Activated CD4-positive, alpha-beta memory T cell treated with anti-CD3 and anti-CD28 coated beads, Interleukin-2, amount 10 ng/mL, durations not matched to agents 7 days and 5 days (primary cell): ENCODE measurements around the gene NIPA2. TPM values are rescaled to one million over a fixed set of nuclear protein-coding genes. Genes with fewer than 3 reads are reported as not detected.

Experiments used
- CTCF ChIA-PET: fragments of 350-600 bp; sonication (Branson Sonifier 250); formaldehyde crosslinking; loops from one replicate; lab custom pipeline; 2021; ENCODE audit warnings: antibody characterized with exemption, inconsistent platforms; lab: Charles Lee
- POLR2A ChIA-PET: fragments of 350-600 bp; sonication (Branson Sonifier 250); formaldehyde crosslinking; loops from one replicate; lab custom pipeline; 2021; ENCODE audit warnings: antibody characterized with exemption; lab: Charles Lee
- DNase-seq: peaks from one replicate; pipeline ENCODE4 v3.0.0-alpha.2; 2020
- H3K27ac Mint-ChIP-seq: one replicate; pipeline ENCODE4 v1.8.0; 2021; ENCODE audit warnings: mild to moderate bottlenecking, mixed read lengths
- H3K27me3 Mint-ChIP-seq: one replicate; pipeline ENCODE4 v1.8.0; 2021; ENCODE audit warnings: mixed read lengths
- H3K36me3 Mint-ChIP-seq: one replicate; pipeline ENCODE4 v1.8.0; 2021; ENCODE audit warnings: low read depth, mixed read lengths
- H3K4me1 Mint-ChIP-seq: one replicate; pipeline ENCODE4 v1.8.0; 2021; ENCODE audit warnings: mixed read lengths
- H3K4me3 Mint-ChIP-seq: one replicate; pipeline ENCODE4 v1.8.0; 2021; ENCODE audit warnings: mild to moderate bottlenecking, mixed read lengths
- H3K9me3 Mint-ChIP-seq: one replicate; pipeline ENCODE4 v1.8.0; 2021; ENCODE audit warnings: mixed read lengths
- total RNA-seq, 2 experiments: library from RNA; stranded (reverse); gene quantifications; one replicate each; pipeline ENCODE4 v1.2.3, GENCODE V29; 2021

NIPA2 gene
- total RNA-seq, 2 experiments from 2014 or later = 47.1 to 49.9 TPM

DNA sequence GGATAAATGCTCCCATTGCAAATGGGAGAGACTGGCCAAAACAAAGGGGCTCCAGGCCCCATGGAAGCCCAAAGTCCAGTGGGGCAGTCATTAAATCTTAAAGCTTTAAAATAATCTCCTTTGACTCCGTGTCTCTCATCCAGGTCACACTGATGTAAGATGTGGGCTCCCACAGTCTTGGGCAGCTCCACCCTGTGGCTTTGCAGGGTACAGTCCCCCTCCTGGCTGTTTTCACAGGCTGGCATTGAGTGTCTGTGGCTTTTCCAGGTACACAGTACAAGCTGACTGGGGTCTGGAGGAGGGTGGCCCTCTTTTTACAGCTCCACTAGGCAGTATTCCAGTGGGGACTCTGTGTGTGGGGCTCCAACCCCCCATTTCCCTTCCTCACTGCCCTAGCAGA, 45.9 kb downstream of the NIPA2 start:
- H3K36me3 Mint-ChIP-seq = no peaks in the 10 kb centered on the region
- H3K9me3 Mint-ChIP-seq = no peaks in the 10 kb centered on the region
- POLR2A ChIA-PET = interaction anchor here (0.6 kb wide), 1 partner anchor 18 kb away, joined by 3 read pairs; no protein-coding TSS in a partner anchor
- peak; percentile 44 for DNase-seq
- H3K4me1 Mint-ChIP-seq = peaks cover 11% of the 10 kb centered on the region
- CTCF ChIA-PET = interaction anchor here (0.6 to 1.0 kb wide), 2 partner anchors 12 to 44 kb away, joined by 3 to 4 read pairs; no protein-coding TSS in a partner anchor
- H3K4me3 Mint-ChIP-seq = no peak overlapping the region
- no peak overlapping the region for H3K27ac Mint-ChIP-seq
- no peaks in the 10 kb centered on the region for H3K27me3 Mint-ChIP-seq

DNA sequence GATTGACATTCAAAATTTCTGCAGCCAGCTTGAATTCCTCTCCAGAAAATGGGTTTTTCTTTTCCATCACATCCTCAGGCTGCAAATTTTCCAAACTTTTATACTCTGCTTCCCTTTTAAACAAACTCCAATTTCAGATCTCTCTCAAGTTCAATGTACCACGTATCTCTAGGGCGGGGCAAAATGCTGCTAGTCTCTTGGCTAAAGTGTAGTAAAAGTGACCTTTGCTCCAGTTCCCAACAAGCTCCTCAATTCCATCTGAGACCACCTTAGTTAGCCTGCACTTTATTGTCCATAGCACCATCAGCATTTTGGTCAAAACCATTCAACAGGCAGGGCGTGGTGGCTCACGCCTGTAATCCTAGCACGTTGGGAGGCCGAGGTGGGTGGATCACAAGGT, 46.7 kb downstream of the NIPA2 start:
- Mint-ChIP-seq H3K36me3 (no peaks in the 10 kb centered on the region), H3K27ac (no peak overlapping the region), H3K4me1 (peaks cover 11% of the 10 kb centered on the region), H3K27me3 (no peaks in the 10 kb centered on the region), H3K4me3 (no peak overlapping the region), H3K9me3 (no peaks in the 10 kb centered on the region)
- CTCF ChIA-PET = no interaction called here
- DNase-seq = no peak
- POLR2A ChIA-PET = no interaction called here

DNA sequence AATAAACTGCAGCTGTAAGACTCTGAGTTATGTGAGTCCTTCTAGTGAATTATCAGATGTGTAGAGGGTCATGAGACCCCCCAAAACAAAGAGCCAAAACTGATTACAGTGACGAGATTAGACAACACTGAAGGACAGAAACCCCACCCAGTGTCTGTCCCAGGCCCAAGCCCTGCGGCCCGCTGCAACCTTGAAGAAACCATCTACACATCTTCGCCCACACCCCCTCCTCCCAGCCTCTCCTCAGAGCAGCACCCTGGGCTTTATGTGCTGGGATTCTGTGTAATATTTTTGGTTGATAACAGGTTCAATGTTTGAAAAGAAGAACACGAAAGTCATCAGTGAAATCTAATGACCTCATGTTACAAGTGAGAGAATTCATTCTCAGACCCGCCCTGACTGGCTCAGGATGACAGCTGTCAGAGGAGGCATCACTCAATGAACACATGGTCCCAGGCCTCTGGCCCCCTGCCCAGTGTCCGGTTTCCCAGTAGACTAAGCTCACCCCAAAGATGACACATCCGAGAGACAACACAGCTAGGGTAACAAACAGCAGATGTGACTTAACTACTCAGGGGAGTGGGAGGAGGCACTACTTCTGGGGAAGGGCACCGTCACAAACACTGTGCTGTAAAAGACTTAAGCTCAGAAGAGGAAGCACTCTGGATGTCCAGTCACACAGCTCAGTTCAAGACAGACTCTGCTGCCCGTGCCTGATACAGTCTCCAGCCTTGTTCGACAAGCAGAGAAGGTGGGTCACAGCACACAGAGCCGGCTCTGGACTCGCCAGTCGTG, 48.9 kb downstream of the NIPA2 start:
- no peaks in the 10 kb centered on the region for H3K9me3 Mint-ChIP-seq
- H3K4me3 Mint-ChIP-seq = no peak overlapping the region
- H3K27me3 Mint-ChIP-seq = no peaks in the 10 kb centered on the region
- no peaks in the 10 kb centered on the region for H3K36me3 Mint-ChIP-seq
- peaks cover 11% of the 10 kb centered on the region for H3K4me1 Mint-ChIP-seq
- no peak overlapping the region for H3K27ac Mint-ChIP-seq
- ChIA-PET POLR2A (no interaction called here), CTCF (no interaction called here)
- no peak for DNase-seq

DNA sequence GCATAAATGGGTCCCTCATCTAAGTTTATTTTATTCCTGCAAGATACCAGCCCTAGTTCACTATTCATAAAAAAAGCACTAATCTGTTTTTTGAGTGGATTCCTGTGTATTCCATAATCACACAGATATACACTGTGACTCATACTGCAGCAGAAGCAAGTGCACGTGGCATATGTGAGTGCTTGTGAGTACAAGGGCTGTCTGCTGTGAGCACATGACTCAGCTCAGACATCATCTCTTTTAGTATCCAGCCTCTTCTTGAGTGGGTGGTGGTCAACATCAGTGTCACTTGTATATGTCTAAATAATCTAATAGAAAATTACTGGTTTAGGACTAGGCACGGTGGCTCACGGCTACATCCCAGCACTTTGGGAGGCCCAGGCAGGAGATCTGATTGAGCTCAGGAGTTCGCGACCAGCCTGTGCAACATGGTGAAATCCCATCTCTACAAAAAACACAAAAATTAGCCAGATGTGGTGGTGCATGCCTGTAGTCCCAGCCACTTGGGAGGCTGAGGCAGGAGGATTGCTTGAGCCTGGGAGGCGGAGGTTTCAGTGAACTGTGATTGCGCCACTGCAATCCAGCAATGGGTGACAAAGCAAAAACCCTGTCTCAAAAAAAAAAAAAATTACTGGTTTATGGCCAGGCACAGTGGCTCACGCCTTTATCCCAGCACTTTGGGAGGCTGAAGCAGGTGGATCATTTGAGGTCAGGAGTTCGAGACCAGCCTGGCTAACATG, 49.8 kb downstream of the NIPA2 start:
- ChIA-PET CTCF (no interaction called here), POLR2A (no interaction called here)
- peaks cover 11% of the 10 kb centered on the region for H3K4me1 Mint-ChIP-seq

DNA sequence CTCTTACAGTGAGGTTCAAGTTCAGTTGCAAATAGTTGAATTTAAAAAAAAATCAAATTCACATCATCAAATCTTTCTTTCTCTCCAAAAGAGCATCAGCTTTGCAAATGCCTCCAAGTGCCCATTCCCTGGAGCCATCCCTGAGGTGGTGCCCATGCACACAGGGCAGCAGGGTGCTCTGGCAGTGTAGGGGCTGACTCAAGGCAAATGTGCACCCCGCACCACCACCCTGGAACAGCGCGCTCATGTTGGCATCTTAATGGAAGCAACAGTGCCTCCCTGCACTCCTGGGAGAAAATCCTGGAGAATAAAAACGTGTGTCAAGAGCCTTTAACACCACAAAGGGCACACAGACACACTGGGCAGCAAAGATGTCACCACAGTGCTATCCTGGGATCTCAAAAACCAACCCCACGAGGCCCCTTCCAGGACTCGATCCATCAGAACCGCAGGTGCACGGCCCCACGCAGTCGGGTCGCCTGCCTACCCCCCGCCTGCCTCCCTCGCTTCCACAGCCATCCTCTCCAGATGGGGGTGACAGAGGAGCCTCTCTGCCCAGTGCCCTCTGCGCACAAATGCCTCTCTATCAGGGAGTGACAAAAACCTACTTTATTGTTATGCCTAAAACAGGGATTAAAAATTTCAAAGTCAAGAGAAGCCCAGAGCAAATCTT, 50.8 kb downstream of the NIPA2 start:
- Mint-ChIP-seq H3K27me3 (no peaks in the 10 kb centered on the region), H3K9me3 (no peaks in the 10 kb centered on the region), H3K27ac (no peak overlapping the region), H3K4me1 (peaks cover 7% of the 10 kb centered on the region), H3K36me3 (no peaks in the 10 kb centered on the region), H3K4me3 (no peak overlapping the region)
- ChIA-PET CTCF (no interaction called here), POLR2A (no interaction called here)
- no peak for DNase-seq

More for the DNA sequence above, 49.8 kb downstream of the NIPA2 start:
- Mint-ChIP-seq H3K36me3 (no peaks in the 10 kb centered on the region), H3K27me3 (no peaks in the 10 kb centered on the region), H3K27ac (no peak overlapping the region), H3K4me3 (no peak overlapping the region), H3K9me3 (no peaks in the 10 kb centered on the region)
- no peak for DNase-seq

DNA sequence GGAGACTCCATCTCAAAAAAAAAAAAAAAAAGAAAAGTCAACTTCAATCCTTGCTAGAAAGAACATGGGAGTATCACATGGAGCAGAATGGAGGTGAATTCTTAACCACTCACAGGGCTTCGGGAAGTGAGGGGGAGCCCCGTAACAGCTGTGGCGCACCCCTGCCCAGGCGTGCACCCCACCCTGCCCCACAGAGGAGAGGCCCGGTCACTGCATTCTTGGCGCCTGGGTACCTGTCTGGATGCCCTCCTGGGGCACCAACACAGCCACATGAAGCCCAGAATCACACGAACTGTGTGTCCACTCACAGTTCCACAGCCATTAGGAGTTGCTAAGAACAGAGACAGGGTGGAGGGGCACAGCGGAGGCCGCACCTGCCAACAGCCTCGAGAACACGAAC, 51.8 kb downstream of the NIPA2 start:
- POLR2A ChIA-PET = no interaction called here
- Mint-ChIP-seq H3K4me1 (peaks cover 2% of the 10 kb centered on the region), H3K9me3 (no peaks in the 10 kb centered on the region), H3K36me3 (no peaks in the 10 kb centered on the region), H3K27me3 (no peaks in the 10 kb centered on the region), H3K27ac (no peak overlapping the region), H3K4me3 (no peak overlapping the region)
- DNase-seq = no peak
- CTCF ChIA-PET = no interaction called here

DNA sequence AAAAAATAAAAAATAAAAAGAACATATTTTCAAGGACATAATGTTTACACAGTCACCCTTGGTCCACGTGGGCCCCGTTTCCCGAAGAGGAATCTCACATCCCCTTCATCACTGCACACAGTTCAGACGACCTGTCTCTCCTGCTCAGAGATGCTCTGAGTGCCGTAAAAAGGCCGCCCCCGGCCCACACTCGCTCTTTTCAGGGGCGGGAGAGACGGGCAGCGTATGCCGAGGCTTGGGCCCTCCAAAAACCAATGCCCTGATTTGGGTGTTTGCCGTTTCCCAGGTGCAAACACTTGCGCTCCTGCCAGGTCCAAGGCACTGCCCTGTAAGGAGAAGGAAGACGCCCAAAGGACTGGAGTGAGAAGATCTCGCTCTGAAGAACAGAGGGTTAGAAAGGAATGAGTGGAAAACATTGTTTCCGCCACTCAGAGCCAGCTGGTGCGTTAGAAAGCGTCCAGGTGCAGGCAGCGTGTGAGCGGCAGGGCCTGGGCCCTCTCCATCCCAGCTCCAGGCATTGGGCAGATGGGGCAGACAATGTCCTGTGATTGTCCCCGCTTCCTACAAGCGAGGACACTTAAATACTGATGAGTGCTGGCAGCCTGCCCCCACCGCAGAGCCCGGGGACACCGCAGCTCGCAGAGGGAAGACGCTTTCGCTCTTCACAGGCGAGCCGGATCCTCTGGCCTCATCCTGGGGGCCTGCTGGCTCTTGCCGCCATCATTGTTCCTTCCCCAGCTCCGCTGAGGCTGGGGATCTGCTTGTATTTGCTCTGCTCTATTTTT, 53.2 kb downstream of the NIPA2 start:
- Mint-ChIP-seq H3K36me3 (no peaks in the 10 kb centered on the region), H3K27me3 (no peaks in the 10 kb centered on the region), H3K4me1 (peaks cover 14% of the 10 kb centered on the region), H3K27ac (no peak overlapping the region), H3K9me3 (no peaks in the 10 kb centered on the region), H3K4me3 (no peak overlapping the region)
- ChIA-PET POLR2A (no interaction called here), CTCF (no interaction called here)
- no peak for DNase-seq

DNA sequence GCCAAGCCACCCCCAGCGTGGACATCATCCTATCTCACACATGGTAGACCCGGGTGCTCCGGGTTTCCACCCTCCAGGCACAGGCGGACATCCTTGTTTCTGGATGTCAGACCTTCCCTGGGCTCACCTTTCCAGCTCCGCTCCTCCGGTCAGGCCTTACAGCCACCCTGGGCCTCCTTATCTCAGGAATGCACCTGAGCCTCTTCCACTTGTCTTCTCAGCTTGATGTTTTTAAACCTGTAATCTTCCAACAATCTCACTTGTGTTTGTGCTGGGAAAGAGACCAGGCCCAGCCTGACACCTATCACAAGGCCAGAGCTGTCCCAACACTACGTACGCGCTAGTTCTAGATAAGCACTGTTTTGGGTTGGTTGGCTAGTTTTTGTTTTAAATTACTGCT, 53.9 kb downstream of the NIPA2 start:
- POLR2A ChIA-PET = no interaction called here
- Mint-ChIP-seq H3K36me3 (no peaks in the 10 kb centered on the region), H3K27me3 (no peaks in the 10 kb centered on the region), H3K4me1 (peaks cover 15% of the 10 kb centered on the region), H3K27ac (no peak overlapping the region), H3K4me3 (no peak overlapping the region), H3K9me3 (no peaks in the 10 kb centered on the region)
- no peak for DNase-seq
- CTCF ChIA-PET = no interaction called here

DNA sequence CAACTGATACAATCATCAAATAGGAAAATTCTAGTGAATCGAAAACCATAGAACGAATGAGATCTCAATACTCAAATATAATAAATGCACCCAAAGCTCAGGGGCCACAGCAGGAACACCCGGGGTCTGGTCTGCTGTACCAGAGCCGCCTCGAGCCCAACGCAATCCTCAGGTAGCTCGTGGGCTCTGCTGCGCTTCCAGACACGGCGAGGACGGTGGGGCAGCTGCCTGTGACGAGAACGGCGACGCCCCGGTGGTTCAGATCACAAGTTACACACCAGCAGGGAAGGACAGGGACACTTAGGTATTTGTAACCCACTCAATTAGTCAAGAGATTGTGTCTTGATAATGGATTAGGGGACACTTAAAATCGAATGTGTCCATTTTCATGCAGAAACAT, 54.6 kb downstream of the NIPA2 start:
- no peak overlapping the region for H3K4me3 Mint-ChIP-seq
- H3K9me3 Mint-ChIP-seq = no peaks in the 10 kb centered on the region
- H3K36me3 Mint-ChIP-seq = no peaks in the 10 kb centered on the region
- H3K27ac Mint-ChIP-seq = no peak overlapping the region
- no peak for DNase-seq
- no peaks in the 10 kb centered on the region for H3K27me3 Mint-ChIP-seq
- CTCF ChIA-PET = no interaction called here
- H3K4me1 Mint-ChIP-seq = peaks cover 15% of the 10 kb centered on the region
- POLR2A ChIA-PET = no interaction called here

DNA sequence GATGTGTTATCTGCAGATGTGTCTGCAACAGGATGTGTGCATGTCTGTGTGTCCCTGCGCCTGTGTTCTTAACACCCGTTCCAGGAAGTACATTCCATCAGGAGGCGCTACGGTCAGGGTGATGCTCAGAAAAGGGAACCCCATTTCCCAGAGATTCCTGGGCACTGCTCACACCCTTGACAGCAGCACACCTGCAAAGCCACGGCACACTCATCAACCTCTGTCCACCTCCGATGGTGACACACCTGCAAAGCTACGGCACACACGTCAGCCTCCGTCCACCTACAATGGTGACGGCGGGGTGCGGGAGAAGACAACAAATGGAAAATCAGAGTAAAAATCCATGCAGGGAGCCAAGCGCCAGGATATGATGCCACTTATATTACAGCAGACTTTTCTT, 55.4 kb downstream of the NIPA2 start:
- no peaks in the 10 kb centered on the region for H3K27me3 Mint-ChIP-seq
- no peaks in the 10 kb centered on the region for H3K9me3 Mint-ChIP-seq
- no peaks in the 10 kb centered on the region for H3K36me3 Mint-ChIP-seq
- H3K4me3 Mint-ChIP-seq = no peak overlapping the region
- H3K4me1 Mint-ChIP-seq = peaks cover 15% of the 10 kb centered on the region
- ChIA-PET POLR2A (no interaction called here), CTCF (no interaction called here)
- H3K27ac Mint-ChIP-seq = no peak overlapping the region
- DNase-seq = no peak

DNA sequence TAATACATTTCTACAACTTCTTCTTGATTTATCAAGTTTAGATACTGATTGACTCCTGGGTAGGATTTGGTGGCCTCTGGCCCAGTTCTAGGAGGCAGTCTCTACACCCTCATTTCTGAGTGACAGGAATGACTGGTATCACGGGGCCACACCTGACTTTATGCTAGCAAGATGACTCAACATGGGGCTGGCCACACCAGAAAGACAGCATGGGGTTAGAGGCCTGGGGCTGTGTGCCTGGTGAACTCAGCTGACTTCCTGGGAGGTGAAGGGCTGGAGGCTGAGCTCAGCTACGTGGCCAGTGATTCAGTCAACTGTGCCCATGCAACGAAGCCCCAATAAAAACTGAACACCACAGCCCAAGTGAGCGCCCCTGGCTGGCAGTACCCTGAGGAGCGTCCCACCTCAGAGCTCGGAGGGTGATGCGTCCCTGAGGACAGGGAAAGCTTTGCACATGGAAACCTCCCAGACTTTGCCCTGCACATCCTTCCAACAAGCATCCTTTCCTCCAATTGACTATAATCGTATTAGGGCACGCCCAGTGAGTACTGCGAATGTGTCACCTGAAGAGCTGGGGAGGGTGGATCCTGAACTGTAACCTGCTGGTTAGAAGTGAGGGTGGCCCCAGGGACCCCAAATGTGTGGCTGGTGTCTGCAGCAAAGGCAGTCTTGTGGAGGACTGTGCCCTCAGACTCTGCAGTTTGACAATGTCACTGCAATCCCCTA, 57.2 kb downstream of the NIPA2 start:
- Mint-ChIP-seq H3K4me3 (no peak overlapping the region), H3K9me3 (peaks cover 2% of the 10 kb centered on the region), H3K27me3 (no peaks in the 10 kb centered on the region), H3K4me1 (peaks cover 21% of the 10 kb centered on the region), H3K36me3 (peaks cover 6% of the 10 kb centered on the region), H3K27ac (no peak overlapping the region)
- POLR2A ChIA-PET = interaction anchor here (1.4 kb wide), 1 partner anchor 58 kb away, joined by 5 read pairs; the partner anchor contains the start of gene NIPA2
- CTCF ChIA-PET = interaction anchor here (0.7 to 1.7 kb wide), 2 partner anchors 11 to 47 kb away, joined by 3 to 4 read pairs; no protein-coding TSS in a partner anchor
- peak; percentile 62 for DNase-seq

DNA sequence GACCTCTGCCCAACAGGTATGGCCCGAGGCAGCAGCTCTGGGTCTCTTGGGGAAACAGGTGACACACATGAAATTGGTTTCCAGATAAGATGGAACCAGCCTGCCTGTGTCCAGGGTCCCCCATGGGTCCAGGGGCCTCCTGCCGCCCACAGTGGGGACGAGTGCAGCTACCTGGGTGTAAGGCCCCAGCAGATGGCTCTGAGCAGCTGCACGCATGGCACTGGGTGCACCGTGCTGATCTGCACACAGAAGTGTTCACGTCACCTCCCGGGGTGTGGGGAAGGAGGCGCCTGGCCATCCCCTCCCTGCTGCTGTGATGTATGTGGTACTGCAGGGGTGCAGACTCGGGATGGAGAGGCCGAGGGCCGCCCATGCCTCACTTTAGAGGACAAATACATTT, 63.6 kb downstream of the NIPA2 start:
- POLR2A ChIA-PET = no interaction called here
- H3K4me3 Mint-ChIP-seq = no peak overlapping the region
- CTCF ChIA-PET = no interaction called here
- H3K9me3 Mint-ChIP-seq = peaks cover 2% of the 10 kb centered on the region
- no peaks in the 10 kb centered on the region for H3K27me3 Mint-ChIP-seq
- DNase-seq = no peak
- H3K4me1 Mint-ChIP-seq = peaks cover 6% of the 10 kb centered on the region
- H3K36me3 Mint-ChIP-seq = peaks cover 6% of the 10 kb centered on the region
- no peak overlapping the region for H3K27ac Mint-ChIP-seq
